K562 (cell line): ENCODE results near the gene TUBG2. TPM values are rescaled to one million over a fixed set of nuclear protein-coding genes. Genes with fewer than 3 reads are reported as not detected.

Experiments
- ATAC-seq: fragments of 200-7000 bp; cut with Tn5 transposase; 3 replicates; pipeline ENCODE4 v1.9.1; 2020; ENCODE audit warnings: moderate library complexity
- BruUV-seq: library from RNA; stranded (reverse); fragments of 400-500 nt; replicated peaks from 2 replicates; lab custom pipeline; 2021; lab: Mats Ljungman, UMichigan
- CTCF ChIA-PET: fragments of 300-600 bp; formaldehyde crosslinking; extraction: SDS; loops from one replicate; lab custom pipeline; 2021; ENCODE audit warnings: low intra/inter-chr PET ratio; lab: Yijun Ruan, JAX
- POLR2A ChIA-PET: fragments of 300-600, 350-650 bp; sonication (Branson Sonifier 250); formaldehyde crosslinking; extraction: SDS; loops from one replicate; lab custom pipeline; 2021; ENCODE audit warnings: antibody characterized with exemption, inconsistent platforms; lab: Yijun Ruan, JAX
- DNase-seq, 4 experiments: peaks; one replicate each; pipeline versions ENCODE4 v3.0.0 to v3.0.0-alpha.2; 2011 to 2018; ENCODE audit warnings: low spot score in 3 of 4, mixed read lengths in 3 of 4; ENCODE audit errors: extremely low read depth in 1 of 4
- FAIRE-seq: peaks from 2 replicates; lab custom pipeline; 2011; peaks lifted over from hg19 to GRCh38; lab: Jason Lieb, UNC
- H2AFZ ChIP-seq: 2 replicates; pipeline ENCODE4 v1.6.0; 2011; ENCODE audit warnings: low read depth, low read length, control low read depth, inconsistent platforms
- H3K27ac ChIP-seq: fragments of 200-600 bp; 3 replicates; pipeline ENCODE4 v1.8.0; 2011; ENCODE audit warnings: low read depth, mild to moderate bottlenecking, control low read depth, inconsistent platforms, low read length, moderate library complexity, mixed read lengths; ENCODE audit errors: extremely low read depth
- H3K27me3 ChIP-seq, 2 experiments: fragments of 300-600 bp in 1 of 2; 2 replicates in 1 of 2; 3 replicates in 1 of 2; pipeline versions ENCODE4 v1.6.0 to v1.8.0; 2011; ENCODE audit warnings: inconsistent platforms in 2 of 2, low read length in 2 of 2, mild to moderate bottlenecking in 1 of 2, mixed read lengths in 1 of 2, moderate library complexity in 1 of 2; ENCODE audit not compliant: control insufficient read depth in 2 of 2, insufficient read depth in 2 of 2
- H3K36me3 ChIP-seq: fragments of 300-600 bp; 3 replicates; pipeline ENCODE4 v1.8.0; 2011; ENCODE audit warnings: mild to moderate bottlenecking, low read length, inconsistent platforms; ENCODE audit not compliant: control insufficient read depth, insufficient read depth
- H3K4me1 ChIP-seq, 2 experiments: fragments of 200-600 bp in 1 of 2; replicated peaks in 1 of 2; 2 replicates in 1 of 2; 3 replicates in 1 of 2; pipeline versions ENCODE4 v1.5.1 to v1.8.0; 2011; ENCODE audit warnings: inconsistent platforms in 2 of 2, low read length in 2 of 2, mild to moderate bottlenecking in 1 of 2, mixed read lengths in 1 of 2, moderate library complexity in 1 of 2; ENCODE audit not compliant: control insufficient read depth in 2 of 2, insufficient read depth in 2 of 2
- H3K4me2 ChIP-seq: 2 replicates; pipeline ENCODE4 v1.6.1; 2011; ENCODE audit warnings: low read length, control low read depth, inconsistent platforms, mixed read lengths; ENCODE audit not compliant: insufficient read depth
- H3K4me3 ChIP-seq: fragments of 200-600 bp; sonication (generic), shearing (Covaris generic); 2 replicates; pipeline ENCODE4 v1.5.1; 2016; ENCODE audit warnings: control low read depth, inconsistent platforms
- H3K79me2 ChIP-seq: fragments of 200-600 bp; 3 replicates; pipeline ENCODE4 v1.8.0; 2011; ENCODE audit warnings: low read length, inconsistent platforms; ENCODE audit not compliant: control insufficient read depth, insufficient read depth
- H3K9ac ChIP-seq, 2 experiments: 2 replicates each; pipeline versions ENCODE4 v1.6.0 to v1.6.1; 2011; ENCODE audit warnings: low read depth in 2 of 2, low read length in 2 of 2, control low read depth in 1 of 2, inconsistent platforms in 1 of 2, mild to moderate bottlenecking in 1 of 2, mixed read lengths in 1 of 2; ENCODE audit not compliant: insufficient read depth in 1 of 2
- H3K9me1 ChIP-seq: one replicate; pipeline ENCODE4 v1.6.0; 2011; ENCODE audit warnings: inconsistent platforms, mild to moderate bottlenecking, low read length, moderate library complexity; ENCODE audit not compliant: control insufficient read depth, insufficient read depth
- H3K9me3 ChIP-seq: replicated peaks from 2 replicates; pipeline ENCODE4 v1.5.1; 2011; ENCODE audit warnings: low read depth, low read length, inconsistent platforms; ENCODE audit not compliant: control insufficient read depth, insufficient read depth
- H4K20me1 ChIP-seq: replicated peaks from 2 replicates; pipeline ENCODE4 v1.6.1; 2011; ENCODE audit warnings: low read length, inconsistent platforms, mixed read lengths; ENCODE audit not compliant: control insufficient read depth, insufficient read depth
- CREBBP ChIP-seq: IDR thresholded peaks from one replicate; pipeline ENCODE4 v1.6.1; 2012; ENCODE audit warnings: low read depth, mild to moderate bottlenecking, control low read depth, inconsistent platforms, low read length
- KAT2B ChIP-seq: IDR thresholded peaks from one replicate; pipeline ENCODE4 v1.6.1; 2012; ENCODE audit warnings: low read depth, mild to moderate bottlenecking, control low read depth, inconsistent platforms, low read length, moderate library complexity
- KHSRP ChIP-seq: fragments of 450-650 bp; IDR thresholded peaks from 2 replicates; pipeline ENCODE4 v1.6.1; 2017
- MXI1 ChIP-seq: IDR thresholded peaks from 2 replicates; pipeline ENCODE4 v1.6.1; 2011; ENCODE audit warnings: low read depth, mild to moderate bottlenecking, improper control_type of control experiment, low read length
- RCOR1 ChIP-seq, 2 experiments: IDR thresholded peaks; 2 replicates each; pipeline ENCODE4 v1.6.1; 2012; ENCODE audit warnings: low read depth in 2 of 2, low read length in 2 of 2, borderline replicate concordance in 1 of 2, improper control_type of control experiment in 1 of 2
- SMAD4 ChIP-seq: fragments of 250-450 bp; sonication (Bioruptor Pico); conservative IDR thresholded peaks from 2 replicates; pipeline ENCODE4 v1.8.0; 2021; ENCODE audit warnings: inconsistent platforms, mild to moderate bottlenecking, moderate library complexity
- TCF7 ChIP-seq: sonication (generic); IDR thresholded peaks from 2 replicates; pipeline ENCODE4 v1.6.1; 2016; ENCODE audit warnings: antibody characterized with exemption, borderline replicate concordance
- THRAP3 ChIP-seq: fragments of 450-650 bp; IDR thresholded peaks from 2 replicates; pipeline ENCODE4 v1.6.1; 2016; ENCODE audit warnings: mild to moderate bottlenecking, inconsistent platforms, borderline replicate concordance
- ZFPM2 ChIP-seq: fragments of 250-450 bp; sonication (Bioruptor Pico); IDR thresholded peaks from 2 replicates; pipeline ENCODE4 v1.5.1; 2022; ENCODE audit warnings: mild to moderate bottlenecking
- ZNF778 ChIP-seq: fragments of 450-650 bp; formaldehyde crosslinking; IDR thresholded peaks from 2 replicates; pipeline ENCODE4 v1.4.0; 2020; ENCODE audit warnings: mild to moderate bottlenecking, moderate library complexity
- WGBS: fragments of 100-300 bp; shearing (Covaris generic); methylation state at CpG from one replicate; pipeline ENCODE4 v1.1.6; 2016; ENCODE audit warnings: low coverage, mixed read lengths; ENCODE audit not compliant: insufficient coverage; ENCODE audit errors: missing lambda C conversion rate; 5-methylcytosine and 5-hydroxymethylcytosine counted together
- in situ Hi-C: fragments of 300-500 bp; cut with MboI; formaldehyde crosslinking; loops from 4 replicates; pipeline ENCODE4 v1.15.0; 2018; ENCODE audit warnings: inconsistent platforms, mixed read lengths
- intact Hi-C: fragments of 100-400 bp; cut with micrococcal nuclease; formaldehyde crosslinking; loops from 2 replicates; pipeline ENCODE4 v1.14.2; 2022
- polyA plus RNA-seq, 8 experiments: library from polyadenylated mRNA; depleted of rRNA in 4 of 8; stranded (reverse) in 5 of 8; unstranded in 3 of 8; fragments of >200 nt; fragmentation: Nextera tagmentation in 2 of 8; fragmentation: Illumina TruSeq in 1 of 8; extraction: Ambion mirVana in 2 of 8; extraction: Trizol in 1 of 8; gene quantifications; 2 replicates each; pipeline versions ENCODE4 v1.2.1 to v1.2.3, GENCODE V29; 2011 to 2014; ENCODE audit warnings: inconsistent platforms in 1 of 8, missing spikeins in 1 of 8
- total RNA-seq, 7 experiments: library from RNA; depleted of rRNA in 6 of 7; stranded (reverse); fragments of >200 nt in 6 of 7; fragmentation: Illumina TruSeq in 2 of 7; extraction: Trizol in 2 of 7; gene quantifications; 2 replicates each; pipeline versions ENCODE4 v1.2.1 to v1.2.3, GENCODE V29; 2011 to 2021; ENCODE audit warnings: low replicate concordance in 1 of 7
- TF ChIP-seq, protein P1 (sequence below): IDR thresholded peaks from 2 replicates; pipeline ENCODE4 v1.6.1; 2012; ENCODE audit warnings: low read depth, low read length, improper control_type of control experiment, borderline replicate concordance

The TUBG2 gene
- total and polyA plus RNA-seq, 9 of the 15 experiments (the other 6 are each of a cell fraction or from before 2014, with no cell fraction given), result 0.09 to 0.80 (median 0.24) TPM; not detected in 2

DNA sequence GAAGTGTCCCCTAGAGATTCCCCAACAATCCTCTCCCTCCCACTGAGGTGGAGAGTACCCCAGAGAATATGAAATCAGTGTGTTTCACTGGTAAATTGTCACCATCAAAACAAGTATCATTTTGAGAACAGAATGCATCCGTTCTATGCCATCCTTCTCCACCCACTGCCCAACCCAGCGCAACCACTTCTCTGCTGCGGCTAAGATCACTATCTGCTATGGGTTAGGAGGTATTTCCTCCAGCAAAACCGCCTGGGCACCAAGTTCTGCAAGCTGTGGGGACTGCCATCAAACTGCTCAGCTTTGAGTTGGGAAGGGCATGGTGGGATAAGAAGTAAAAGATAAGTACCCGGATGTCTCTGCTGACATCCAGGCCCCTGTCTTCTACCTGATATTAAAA lies 47.6 kb downstream of the TUBG2 start:
- H3K4me3 ChIP-seq, result no peak overlapping the region
- H3K27ac ChIP-seq, result no peak overlapping the region
- peaks cover 82% of the 10 kb centered on the region for H3K36me3 ChIP-seq
- ChIA-PET CTCF (no interaction called here), POLR2A (interaction anchor here (0.6 to 1.3 kb wide), 2 partner anchors 9 to 37 kb away, joined by 3 read pairs; no protein-coding TSS in a partner anchor)
- no peaks in the 10 kb centered on the region for H3K9me3 ChIP-seq
- intact Hi-C loops, result no loop called here
- no peak overlapping the region for H2AFZ ChIP-seq
- in situ Hi-C loops, result no loop called here
- 77% methylated on average over 5 of the region's 5 CpGs for WGBS
- no peak overlapping the region for H3K4me2 ChIP-seq
- H3K79me2 ChIP-seq, result no peaks in the 10 kb centered on the region
- H4K20me1 ChIP-seq, result no peaks in the 10 kb centered on the region
- FAIRE-seq (no peak), DNase-seq (no peak), ATAC-seq (no peak)
- H3K4me1 ChIP-seq, result peaks cover 0 to 5% of the 10 kb centered on the region in 2 experiments; a peak in 2 of 5 replicates
- no peak overlapping the region for H3K9ac ChIP-seq
- H3K9me1 ChIP-seq, result no peaks in the 10 kb centered on the region
- TF ChIP-seq MXI1 (no peak), RCOR1 (IDR thresholded peaks at IDR 0.05; ENCODE audit: borderline replicate concordance in 1 of 2, low read depth in 2 of 2, low read length in 2 of 2) (no peak), CREBBP (no peak), TCF7 (no peak), SMAD4 (CRISPR knock-in tag) (no peak), THRAP3 (no peak), ZNF778 (no peak), ZFPM2 (CRISPR knock-in tag) (no peak), KAT2B (no peak), KHSRP (no peak)
- TF ChIP-seq, protein P1, sequence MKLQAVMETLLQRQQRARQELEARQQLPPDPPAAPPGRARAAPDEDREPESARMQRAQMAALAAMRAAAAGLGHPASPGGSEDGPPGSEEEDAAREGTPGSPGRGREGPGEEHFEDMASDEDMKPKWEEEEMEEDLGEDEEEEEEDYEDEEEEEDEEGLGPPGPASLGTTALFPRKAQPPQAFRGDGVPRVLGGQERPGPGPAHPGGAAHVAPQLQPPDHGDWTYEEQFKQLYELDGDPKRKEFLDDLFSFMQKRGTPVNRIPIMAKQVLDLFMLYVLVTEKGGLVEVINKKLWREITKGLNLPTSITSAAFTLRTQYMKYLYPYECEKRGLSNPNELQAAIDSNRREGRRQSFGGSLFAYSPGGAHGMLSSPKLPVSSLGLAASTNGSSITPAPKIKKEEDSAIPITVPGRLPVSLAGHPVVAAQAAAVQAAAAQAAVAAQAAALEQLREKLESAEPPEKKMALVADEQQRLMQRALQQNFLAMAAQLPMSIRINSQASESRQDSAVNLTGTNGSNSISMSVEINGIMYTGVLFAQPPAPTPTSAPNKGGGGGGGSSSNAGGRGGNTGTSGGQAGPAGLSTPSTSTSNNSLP, result no peak
- BruUV-seq, result no TSS peak
- no peaks in the 10 kb centered on the region for H3K27me3 ChIP-seq
